A549 (cell line): ENCODE data around the gene G3BP1. TPM values are rescaled to one million over a fixed set of nuclear protein-coding genes. Genes with fewer than 3 reads are reported as not detected.

Source experiments
- ATAC-seq, 2 experiments: fragments of 200-7000 bp in 1 of 2; fragments of >200 bp in 1 of 2; cut with Nextera tagmentation in 1 of 2; cut with Tn5 transposase in 1 of 2; 3 replicates each; pipeline versions ENCODE4 v1.8.0 to v1.9.1; 2018 to 2020; ENCODE audit warnings: mild to moderate bottlenecking in 1 of 2, moderate library complexity in 1 of 2
- CTCF ChIA-PET: fragments of 300-600 bp; sonication (Branson Sonifier 250); formaldehyde crosslinking; extraction: SDS; loops from one replicate; lab custom pipeline; 2021; ENCODE audit warnings: antibody characterized with exemption, inconsistent platforms; lab: Yijun Ruan, JAX
- POLR2A ChIA-PET: fragments of 350-600 bp; formaldehyde crosslinking; extraction: SDS; loops from one replicate; lab custom pipeline; 2021; ENCODE audit warnings: antibody characterized with exemption, inconsistent platforms; lab: Yijun Ruan, JAX
- DNase-seq, 2 experiments: peaks; one replicate each; pipeline versions ENCODE4 v3.0.0 to v3.0.0-alpha.2; 2011 to 2016; ENCODE audit warnings: low read depth in 1 of 2, low spot score in 1 of 2
- FAIRE-seq: peaks from 2 replicates; lab custom pipeline; 2011; peaks lifted over from hg19 to GRCh38; lab: Jason Lieb, UNC
- H3K27ac ChIP-seq, 2 experiments: fragments of >200 bp; sonication (Bioruptor Twin); formaldehyde crosslinking; 3 replicates each; pipeline ENCODE4 v1.5.1; 2016 to 2017
- H3K4me1 ChIP-seq: fragments of >200 bp; sonication (Bioruptor Twin); formaldehyde crosslinking; 3 replicates; pipeline ENCODE4 v1.6.1; 2016
- H3K4me2 ChIP-seq: fragments of >200 bp; sonication (Bioruptor Twin); formaldehyde crosslinking; 3 replicates; pipeline ENCODE4 v1.6.1; 2016
- H3K4me3 ChIP-seq: fragments of >200 bp; sonication (Bioruptor Twin); formaldehyde crosslinking; 3 replicates; pipeline ENCODE4 v1.5.1; 2016
- H3K9me3 ChIP-seq: fragments of >200 bp; sonication (Bioruptor Twin); formaldehyde crosslinking; 3 replicates; pipeline ENCODE4 v1.6.1; 2016
- E2F6 ChIP-seq: IDR thresholded peaks from 2 replicates; pipeline ENCODE4 v1.6.1; 2012; ENCODE audit warnings: low read depth, borderline replicate concordance
- FOSB ChIP-seq: fragments of 250-450 bp; sonication (Bioruptor Pico); IDR thresholded peaks from 2 replicates; pipeline ENCODE4 v1.5.0; 2020; ENCODE audit warnings: mild to moderate bottlenecking, moderate library complexity
- FOXS1 ChIP-seq: fragments of 250-450 bp; sonication (Bioruptor Pico); IDR thresholded peaks from 2 replicates; pipeline ENCODE4 v1.5.0; 2020; ENCODE audit warnings: mild to moderate bottlenecking, moderate library complexity
- HDAC2 ChIP-seq: fragments of 200-600 bp; sonication (generic); IDR thresholded peaks from 2 replicates; pipeline ENCODE4 v1.6.1; 2016
- HEYL ChIP-seq: fragments of 250-450 bp; sonication (Bioruptor Pico); IDR thresholded peaks from 2 replicates; pipeline ENCODE4 v1.8.0; 2021; ENCODE audit warnings: mild to moderate bottlenecking, moderate library complexity
- HOXA7 ChIP-seq: fragments of 250-450 bp; sonication (Bioruptor Pico); IDR thresholded peaks from 2 replicates; pipeline ENCODE4 v1.5.0; 2020; ENCODE audit warnings: mild to moderate bottlenecking, moderate library complexity
- MAX ChIP-seq: IDR thresholded peaks from 2 replicates; pipeline ENCODE4 v1.6.1; 2012
- PBX3 ChIP-seq: IDR thresholded peaks from 2 replicates; pipeline ENCODE4 v1.6.1; 2012
- PHF8 ChIP-seq: fragments of 200-600 bp; sonication (generic); IDR thresholded peaks from 2 replicates; pipeline ENCODE4 v1.6.1; 2016; ENCODE audit warnings: low read depth, mild to moderate bottlenecking, antibody characterized with exemption, moderate library complexity, borderline replicate concordance
- RFX5 ChIP-seq: fragments of 450-650 bp; IDR thresholded peaks from 2 replicates; pipeline ENCODE4 v1.7.1; 2014; ENCODE audit warnings: antibody characterized with exemption, mild to moderate bottlenecking, moderate library complexity
- ZFP36 ChIP-seq: fragments of 450-650 bp; IDR thresholded peaks from 2 replicates; pipeline ENCODE4 v1.6.1; 2014; ENCODE audit warnings: borderline replicate concordance; ENCODE audit not compliant: partially characterized antibody
- WGBS: methylation state at CpG from one replicate; pipeline ENCODE4 v1.1.6; 2017; ENCODE audit errors: missing lambda C conversion rate; 5-methylcytosine and 5-hydroxymethylcytosine counted together
- polyA plus RNA-seq, 4 experiments: library from polyadenylated mRNA; depleted of rRNA in 3 of 4; stranded (reverse); fragments of >200 nt; fragmentation: RNase III in 1 of 4; extraction: RNeasy Plus Mini Kit Qiagen cat#74134 plus additional on column Dnase treatment in 1 of 4; gene quantifications; 2 replicates in 3 of 4; 3 replicates in 1 of 4; pipeline ENCODE4 v1.2.3, GENCODE V29; 2011 to 2017
- TF ChIP-seq, protein P1 (sequence below): fragments of >200 bp; sonication (Bioruptor Twin); formaldehyde crosslinking; IDR thresholded peaks from 2 replicates; pipeline ENCODE4 v1.6.1; 2016
- TF ChIP-seq, protein P2 (sequence below): fragments of 250-450 bp; sonication (Bioruptor Pico); IDR thresholded peaks from 2 replicates; pipeline ENCODE4 v1.5.0; 2020; ENCODE audit warnings: low read depth, mild to moderate bottlenecking, moderate library complexity
- TF ChIP-seq, protein P3 (sequence below): fragments of >200 bp; sonication (Bioruptor Twin); formaldehyde crosslinking; IDR thresholded peaks from 3 replicates; pipeline ENCODE4 v1.6.1; 2016

The G3BP1 gene
- polyA plus RNA-seq, 2 of the 4 experiments (the other 2 are of a cell fraction), result 126 to 176 TPM

- TF ChIP-seq, protein P1, sequence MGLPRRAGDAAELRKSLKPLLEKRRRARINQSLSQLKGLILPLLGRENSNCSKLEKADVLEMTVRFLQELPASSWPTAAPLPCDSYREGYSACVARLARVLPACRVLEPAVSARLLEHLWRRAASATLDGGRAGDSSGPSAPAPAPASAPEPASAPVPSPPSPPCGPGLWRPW, result no peak
- TF ChIP-seq, all 56 proteins: peak for 11
Measured at GRCh38 chr5:151770383-151771258, 1.1 kb upstream of the G3BP1 start (continued).

- ChIA-PET CTCF (interaction anchor here (0.7 to 2.6 kb wide), 7 partner anchors 10 to 251 kb away, joined by 3 to 16 read pairs (median 3); no protein-coding TSS in a partner anchor), POLR2A (interaction anchor here (0.6 to 3.0 kb wide), 12 partner anchors 9 to 520 kb away, joined by 3 to 22 read pairs (median 6); partner anchors contain the start of genes ATOX1 and GM2A)
- Histone ChIP-seq H3K4me3 (peak overlapping the region; percentile 87), H3K27ac (peak overlapping the region; percentile 89 to 96), H3K4me1 (peaks cover 41% of the 10 kb centered on the region), H3K4me2 (peak overlapping the region; percentile 95), H3K9me3 (no peaks in the 10 kb centered on the region)
- 0% methylated on average over 15 of the region's 87 CpGs for WGBS
- FAIRE-seq (no peak), DNase-seq (peak; percentile 26 to 28), ATAC-seq (peak in 1 of 2 experiments; percentile 30; a peak in 3 of 6 replicates)
- no peak for TF ChIP-seq FOSB (CRISPR knock-in tag)
- no peak for TF ChIP-seq FOXS1 (CRISPR knock-in tag)
- no peak; the same call in 1 of the 2 replicates for TF ChIP-seq E2F6
- TF ChIP-seq MAX, result peak; percentile 45; the same call in 1 of the 2 replicates
- TF ChIP-seq, protein P2, sequence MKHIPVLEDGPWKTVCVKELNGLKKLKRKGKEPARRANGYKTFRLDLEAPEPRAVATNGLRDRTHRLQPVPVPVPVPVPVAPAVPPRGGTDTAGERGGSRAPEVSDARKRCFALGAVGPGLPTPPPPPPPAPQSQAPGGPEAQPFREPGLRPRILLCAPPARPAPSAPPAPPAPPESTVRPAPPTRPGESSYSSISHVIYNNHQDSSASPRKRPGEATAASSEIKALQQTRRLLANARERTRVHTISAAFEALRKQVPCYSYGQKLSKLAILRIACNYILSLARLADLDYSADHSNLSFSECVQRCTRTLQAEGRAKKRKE (CRISPR knock-in tag), result 0 out of 2 replicates have a peak, but pooled peaks have one; percentile 23
- no peak for TF ChIP-seq HOXA7 (CRISPR knock-in tag)
- TF ChIP-seq RFX5, result no peak
- TF ChIP-seq, protein P3, sequence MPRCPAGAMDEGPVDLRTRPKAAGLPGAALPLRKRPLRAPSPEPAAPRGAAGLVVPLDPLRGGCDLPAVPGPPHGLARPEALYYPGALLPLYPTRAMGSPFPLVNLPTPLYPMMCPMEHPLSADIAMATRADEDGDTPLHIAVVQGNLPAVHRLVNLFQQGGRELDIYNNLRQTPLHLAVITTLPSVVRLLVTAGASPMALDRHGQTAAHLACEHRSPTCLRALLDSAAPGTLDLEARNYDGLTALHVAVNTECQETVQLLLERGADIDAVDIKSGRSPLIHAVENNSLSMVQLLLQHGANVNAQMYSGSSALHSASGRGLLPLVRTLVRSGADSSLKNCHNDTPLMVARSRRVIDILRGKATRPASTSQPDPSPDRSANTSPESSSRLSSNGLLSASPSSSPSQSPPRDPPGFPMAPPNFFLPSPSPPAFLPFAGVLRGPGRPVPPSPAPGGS, result peak; percentile 3; the same call in 1 of the 3 replicates
- no peak for TF ChIP-seq PBX3
- TF ChIP-seq HDAC2, result no peak
- no peak for TF ChIP-seq HEYL (CRISPR knock-in tag)
- no peak for TF ChIP-seq ZFP36
- peak; percentile 68 for TF ChIP-seq PHF8
Measured at GRCh38 chr5:151772029-151772845, 483 bp downstream of the G3BP1 start.
